COLO668 (cell line): ENCODE measurements around the gene HES3.

Source experiments
- DNase-seq: peaks from one replicate; lab custom pipeline; 2025; ENCODE audit not compliant: unreplicated experiment; lab: John Stamatoyannopoulos, UW

The HES3 gene

GRCh38 chr1:6276811-6277555 lies 33.0 kb downstream of the HES3 start:
- no peak for DNase-seq

GRCh38 chr1:6278263-6278662 lies 34.3 kb downstream of the HES3 start:
- DNase-seq = no peak

- DNase-seq = no peak
Measured at GRCh38 chr1:6279066-6279465, 35.1 kb downstream of the HES3 start.

GRCh38 chr1:6279613-6280383 lies 35.8 kb downstream of the HES3 start:
- DNase-seq = no peak

GRCh38 chr1:6280761-6281451 lies 36.9 kb downstream of the HES3 start:
- DNase-seq = peak; percentile 55

GRCh38 chr1:6281511-6282402 lies 37.8 kb downstream of the HES3 start:
- DNase-seq = no peak

GRCh38 chr1:6282577-6283270 lies 38.7 kb downstream of the HES3 start:
- DNase-seq = no peak

GRCh38 chr1:6285336-6285735 lies 41.4 kb downstream of the HES3 start:
- DNase-seq = peak; percentile 56

GRCh38 chr1:6286266-6286665 lies 42.3 kb downstream of the HES3 start:
- DNase-seq = no peak

- peak; percentile 68 for DNase-seq
Measured at GRCh38 chr1:6287029-6287428, 43.0 kb downstream of the HES3 start.

- no peak for DNase-seq
Measured at GRCh38 chr1:6287431-6287886, 43.5 kb downstream of the HES3 start.

- no peak for DNase-seq
Measured at GRCh38 chr1:6288026-6288425, 44.0 kb downstream of the HES3 start.

GRCh38 chr1:6288665-6289064 lies 44.7 kb downstream of the HES3 start:
- DNase-seq = no peak

- no peak for DNase-seq
Measured at GRCh38 chr1:6292102-6292501, 48.1 kb downstream of the HES3 start.

GRCh38 chr1:6294080-6294889 lies 50.3 kb downstream of the HES3 start:
- no peak for DNase-seq

- no peak for DNase-seq
Measured at GRCh38 chr1:6294890-6295556, 51.0 kb downstream of the HES3 start.
